Fibroblast of peridontal ligament (primary cell): ENCODE data around the gene C1QB.
"Not testable (repeated sequence)": the region's sequence is repeated elsewhere in the genome, so short reads cannot be mapped to it uniquely, and the experiment has no call there.

Source experiments
- DNase-seq: peaks from one replicate; pipeline ENCODE4 v3.0.0-alpha.2; 2010; ENCODE audit errors: extremely low read depth

Gene C1QB

DNA sequence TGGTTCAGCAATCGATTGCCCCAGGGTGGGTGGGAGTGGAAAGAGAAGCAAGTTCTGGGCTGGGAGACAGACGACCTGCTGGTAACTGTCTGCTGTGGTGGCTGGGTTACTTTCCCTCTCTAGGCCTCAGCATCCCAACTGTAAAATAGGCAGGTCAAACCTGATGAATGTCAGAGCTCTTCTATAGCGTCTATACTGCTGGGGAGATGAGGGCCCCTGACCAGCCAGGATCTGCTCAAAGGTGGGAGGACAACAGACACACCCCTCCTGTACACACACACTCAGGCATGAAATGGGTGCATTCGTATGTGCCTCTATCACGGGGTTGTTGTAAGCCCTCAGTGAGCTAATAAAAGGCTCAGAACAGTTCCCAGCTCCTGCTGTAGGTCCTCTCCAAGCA lies 44.9 kb downstream of the C1QB start:
- DNase-seq, result no peak

DNA sequence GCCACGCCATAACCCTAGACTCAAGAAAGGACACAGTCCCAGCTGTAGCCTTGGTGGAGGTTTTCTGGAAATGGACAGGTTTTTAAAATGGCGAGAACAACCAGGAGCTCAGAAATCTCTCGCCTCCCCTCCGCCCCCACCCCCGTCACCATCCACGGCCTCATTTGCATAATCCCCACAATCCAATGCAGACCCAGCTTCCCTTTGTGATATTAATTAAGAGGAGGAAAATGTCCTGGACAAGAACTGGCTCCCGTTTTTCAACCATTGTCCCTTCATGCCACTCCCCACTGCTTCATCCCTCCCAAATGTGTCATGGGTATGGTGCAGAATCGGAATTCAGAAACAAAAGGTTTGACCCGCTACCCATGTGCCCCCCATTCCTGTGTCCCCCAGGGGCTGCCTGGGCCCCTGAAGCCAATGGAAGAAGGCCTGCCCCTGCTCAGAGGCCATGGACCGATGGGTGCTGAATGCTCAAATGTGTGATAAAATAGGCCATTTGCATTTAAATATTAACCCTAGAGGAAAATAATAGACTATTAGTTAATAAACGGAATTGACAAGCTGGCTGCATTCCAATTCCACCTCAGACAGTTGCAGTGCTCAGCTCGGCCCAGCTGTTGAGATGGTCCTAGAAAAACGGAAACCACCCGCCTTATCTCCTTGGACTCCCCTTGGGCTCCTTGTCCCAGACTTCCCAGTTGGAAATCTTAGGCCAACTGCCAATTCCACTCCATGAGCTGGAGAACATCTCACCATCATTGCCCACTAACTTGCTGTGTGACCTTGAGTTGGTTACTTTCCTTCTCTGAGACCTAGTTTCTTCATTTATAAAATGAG lies 46.9 kb downstream of the C1QB start:
- DNase-seq, result no peak

DNA sequence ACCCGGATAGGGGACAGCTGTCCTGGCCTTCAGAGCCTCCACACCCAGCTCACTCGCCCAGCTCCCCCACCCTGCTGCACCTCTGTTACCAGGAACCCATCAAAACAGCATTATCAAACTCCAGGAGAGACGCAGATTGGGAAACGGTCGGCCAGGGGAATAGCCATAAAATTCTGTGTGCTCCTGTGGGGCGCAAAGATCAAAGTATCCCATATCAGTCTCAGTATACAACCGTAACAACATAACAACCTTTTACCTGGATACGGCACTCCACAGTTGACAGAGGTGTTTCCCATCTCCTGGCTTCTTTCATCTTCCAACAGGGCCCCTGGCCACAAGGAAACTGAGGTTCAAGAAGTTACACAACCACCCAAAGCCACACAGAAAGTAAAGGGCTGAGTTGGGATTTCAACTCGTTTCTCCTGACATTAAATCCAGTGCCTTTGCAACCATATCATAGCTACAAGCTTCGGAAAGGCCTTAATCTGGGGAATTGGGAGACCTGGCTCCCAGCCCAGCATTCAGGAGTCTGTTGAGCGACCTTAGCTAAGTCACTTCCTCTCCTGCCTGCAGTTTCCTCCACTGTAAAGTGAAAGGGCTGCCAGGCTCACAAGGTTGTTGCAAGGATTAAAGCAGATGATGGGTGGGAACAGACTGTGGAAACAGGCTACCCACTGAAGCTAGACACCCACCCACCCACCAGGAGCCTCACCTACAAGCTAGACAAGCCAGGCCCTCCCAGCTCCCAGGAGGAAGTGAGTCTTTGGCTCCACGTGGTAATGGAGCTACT lies 49.5 kb downstream of the C1QB start:
- no peak for DNase-seq

DNA sequence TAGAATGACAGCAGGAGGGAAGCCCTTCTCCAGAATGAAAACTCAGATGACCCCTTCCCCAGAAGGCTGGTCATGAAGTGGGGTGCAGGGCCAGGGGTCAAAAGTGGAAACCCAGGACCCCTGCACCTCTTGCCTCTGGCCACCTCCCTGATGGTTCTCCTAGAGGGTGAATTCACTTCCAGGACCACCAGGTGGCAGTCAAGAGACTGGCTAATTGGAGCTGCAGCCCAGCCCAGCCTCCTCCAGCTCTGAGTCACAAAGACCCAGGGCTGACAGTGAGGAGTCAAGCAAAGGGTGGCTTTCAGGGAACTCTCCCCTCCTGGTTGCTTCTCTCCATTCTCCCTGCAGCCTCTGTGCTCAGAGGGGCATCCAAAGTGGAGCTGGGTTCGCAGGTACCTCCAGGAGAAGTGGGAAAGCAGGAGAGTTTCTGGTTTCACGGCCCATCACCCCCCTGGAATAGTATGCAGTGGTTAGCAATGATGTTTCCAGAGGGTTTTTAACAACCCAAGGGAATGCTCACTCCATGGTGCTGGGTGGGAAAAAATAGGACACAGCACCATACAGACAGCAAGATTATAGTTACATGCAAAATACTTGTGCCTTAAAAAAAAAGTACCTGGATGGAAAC lies 51.5 kb downstream of the C1QB start:
- peak; percentile 82 for DNase-seq

DNA sequence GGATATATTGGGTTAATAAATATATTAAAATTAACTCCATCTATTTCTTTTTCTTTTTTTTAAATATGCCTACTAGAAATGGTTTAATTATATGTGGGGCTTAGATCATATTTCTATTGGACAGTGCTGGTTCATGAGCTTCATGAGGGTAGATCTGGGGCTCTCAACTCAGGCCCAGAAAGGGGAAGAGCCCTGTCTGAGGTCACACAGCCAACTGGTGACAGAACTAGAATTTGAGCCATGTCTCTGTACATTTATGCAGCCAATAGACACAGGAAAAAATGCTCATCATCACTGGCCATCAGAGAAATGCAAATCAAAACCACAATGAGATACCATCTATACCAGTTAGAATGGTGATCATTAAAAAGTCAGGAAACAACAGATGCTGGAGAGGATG lies 52.5 kb downstream of the C1QB start:
- no peak for DNase-seq

DNA sequence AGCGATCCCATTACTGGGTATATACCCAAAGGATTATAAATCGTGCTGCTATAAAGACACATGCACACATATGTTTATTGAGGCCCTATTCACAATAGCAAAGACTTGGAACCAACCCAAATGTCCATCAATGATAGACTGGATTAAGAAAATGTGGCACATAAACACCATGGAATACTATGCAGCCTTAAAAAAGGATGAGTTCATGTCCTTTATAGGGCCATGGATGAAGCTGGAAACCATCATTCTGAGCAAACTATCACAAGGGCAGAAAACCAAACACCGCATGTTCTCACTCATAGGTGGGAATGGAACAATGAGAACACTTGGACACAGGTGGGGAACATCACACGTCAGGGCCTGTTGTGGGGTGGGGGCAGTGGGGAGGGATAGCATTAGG lies 53.1 kb downstream of the C1QB start:
- not testable (repeated sequence) for DNase-seq

DNA sequence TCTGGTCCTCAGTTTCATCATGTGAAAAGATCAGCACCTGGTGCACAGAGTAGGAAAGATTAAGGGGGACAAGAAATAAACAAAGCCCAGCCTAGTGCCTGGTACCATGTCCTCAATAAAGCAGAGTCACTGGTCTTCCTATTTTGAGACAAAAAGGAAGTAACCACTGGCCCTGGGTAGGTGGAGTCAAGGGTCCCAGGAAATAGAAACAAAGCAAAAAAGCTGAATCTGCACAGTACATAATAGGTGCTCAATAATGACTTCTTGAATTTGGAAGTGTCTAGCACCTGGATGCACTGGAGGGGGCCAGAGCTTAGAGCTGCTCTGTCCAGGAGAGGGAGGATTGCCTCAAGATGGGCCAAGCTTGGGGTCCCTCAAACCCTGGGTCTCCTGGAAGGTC lies 55.7 kb downstream of the C1QB start:
- DNase-seq, result no peak

DNA sequence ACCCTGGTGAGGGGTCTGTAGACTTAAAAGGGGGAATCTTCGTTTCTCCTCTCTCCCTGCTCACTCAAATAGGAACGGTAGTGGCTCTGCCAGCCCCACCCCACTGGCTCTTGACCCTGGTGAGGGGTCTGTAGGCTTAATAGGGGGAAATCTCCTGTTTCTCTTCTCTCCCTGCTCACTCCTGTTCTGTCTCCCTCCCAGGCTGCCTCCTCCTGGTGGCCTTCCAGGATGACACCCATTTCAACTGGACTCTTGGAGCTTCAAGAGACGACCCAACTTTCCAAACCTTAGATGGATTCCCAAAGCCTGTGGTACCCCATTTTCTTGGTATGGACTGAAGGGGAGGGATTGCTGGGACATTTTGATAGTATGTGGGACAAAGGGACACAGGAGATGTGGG lies 56.2 kb downstream of the C1QB start:
- no peak for DNase-seq

DNA sequence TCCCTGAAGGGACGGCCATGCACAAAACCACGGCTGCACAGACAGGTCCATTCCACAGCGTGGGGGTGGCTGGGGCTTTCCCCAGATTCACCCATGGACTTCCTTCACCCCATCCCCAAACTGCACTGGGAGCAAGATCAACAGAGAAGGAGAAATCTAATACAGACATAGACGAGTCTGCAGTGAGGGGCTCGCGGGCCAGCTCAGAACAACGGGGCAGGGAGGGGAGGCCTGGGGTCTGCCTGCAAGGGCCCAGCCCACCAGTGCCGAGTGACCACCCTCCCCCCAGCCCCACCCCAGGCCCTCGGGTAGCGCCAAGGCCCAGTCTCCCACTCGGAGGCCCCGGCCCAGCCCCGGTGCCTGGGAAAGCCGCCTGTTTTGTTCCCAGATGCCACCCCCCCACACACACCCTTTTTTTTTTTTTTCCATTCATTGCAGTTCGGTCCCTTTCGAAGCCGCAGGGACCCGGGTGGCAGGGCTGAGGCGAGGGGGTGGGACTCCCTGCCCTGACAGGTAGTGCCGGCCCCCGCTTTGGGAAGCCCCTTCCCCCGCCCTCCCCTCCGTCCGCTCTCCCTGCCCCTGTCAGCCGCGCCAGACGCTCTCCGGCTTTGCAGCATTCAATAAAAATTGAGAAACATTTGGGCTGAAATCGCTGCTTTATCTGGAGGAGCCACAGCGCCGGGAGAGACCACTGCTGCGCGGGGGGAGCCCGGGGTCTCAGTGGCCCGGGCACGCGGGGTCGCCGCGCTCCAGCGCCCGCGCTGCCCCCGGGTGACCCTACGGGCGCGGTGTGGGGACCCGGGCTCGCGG lies 57.1 kb downstream of the C1QB start:
- DNase-seq, result peak; percentile 68

DNA sequence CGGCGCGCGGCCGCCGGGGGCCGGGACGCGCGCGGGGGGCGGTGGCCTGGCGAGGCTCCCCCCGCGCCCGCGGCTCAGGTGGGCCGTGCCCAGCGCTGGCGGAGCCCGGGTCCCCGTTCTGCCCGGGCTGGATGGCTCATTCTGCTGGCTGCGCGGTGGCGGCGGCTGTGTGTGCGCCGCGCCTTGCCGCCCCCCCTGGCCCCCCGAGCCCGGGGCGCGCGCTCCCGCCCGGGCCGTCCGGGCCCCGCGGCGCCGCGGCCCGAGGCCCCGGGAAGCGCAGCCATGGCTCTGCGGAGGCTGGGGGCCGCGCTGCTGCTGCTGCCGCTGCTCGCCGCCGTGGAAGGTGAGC lies 57.6 kb downstream of the C1QB start, which contains the start of gene EPHB2:
EPHB2 (plus strand) TSS at position 139 of the 349 bp plus-strand sequence; CDS start at position 283, 144 bp downstream.
- no peak for DNase-seq

DNA sequence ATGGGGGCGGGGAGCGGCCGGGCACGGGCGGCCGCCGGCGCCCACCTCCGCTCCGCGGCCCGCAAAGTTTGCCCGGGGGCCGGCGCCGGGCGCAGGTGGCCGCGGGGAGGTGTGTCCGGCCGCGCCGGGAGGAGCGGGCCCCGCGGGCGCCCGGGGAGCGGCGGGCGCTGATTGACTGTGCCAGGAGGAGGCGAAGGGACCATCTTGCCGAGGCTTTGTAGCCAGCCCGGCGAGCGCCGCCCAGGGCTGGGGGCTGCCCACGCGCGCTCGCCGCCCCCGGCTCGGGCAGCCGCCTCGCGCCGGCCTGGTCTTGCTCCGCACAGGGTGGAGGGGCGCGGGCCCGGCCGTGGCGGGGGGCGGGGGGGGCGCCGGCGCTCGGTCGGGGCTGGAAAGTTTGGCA lies 58.0 kb downstream of the C1QB start:
- DNase-seq, result no peak
